ENCODE measurements around the gene DOCK8. TPM values are rescaled to one million over a fixed set of nuclear protein-coding genes. Genes with fewer than 3 reads are reported as not detected.

Gene DOCK8
- total and polyA plus RNA-seq, 2 of the 13 experiments (the other 11 are each of a cell fraction or from before 2014, with no cell fraction given) = 0.28 to 0.38 TPM

DNA sequence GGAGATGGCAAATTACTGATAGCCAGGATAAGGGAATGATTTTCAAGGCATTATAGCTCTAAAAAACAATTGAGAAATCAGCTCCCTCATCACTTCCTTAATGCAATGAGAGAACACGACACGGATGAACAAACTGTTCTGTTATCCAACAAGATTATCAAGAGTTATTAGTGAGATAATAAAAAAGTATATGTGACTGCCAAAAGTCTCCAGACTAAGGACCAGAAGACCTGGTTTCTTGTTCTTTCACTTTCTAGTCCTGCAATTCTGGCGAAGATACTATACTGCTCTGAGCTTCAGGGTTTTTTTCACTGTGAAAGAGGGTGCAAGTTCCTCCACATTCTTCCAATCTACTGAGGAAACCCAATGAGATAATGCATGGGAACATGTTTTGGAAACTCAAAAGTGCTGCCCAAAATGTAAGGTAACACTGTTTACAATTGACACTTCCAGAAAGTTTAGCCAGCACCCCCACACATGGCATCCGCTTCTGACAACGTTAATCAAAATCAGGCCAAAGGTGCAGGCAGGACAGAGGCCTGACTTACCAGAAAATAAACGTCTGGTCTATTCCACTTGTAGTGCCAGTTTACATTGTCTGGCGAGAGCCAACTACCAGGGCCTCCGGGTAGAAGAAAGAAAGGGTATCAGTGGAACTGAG lies 254.2 kb downstream of the DOCK8 start (continued):
- TF ChIP-seq, protein P1, sequence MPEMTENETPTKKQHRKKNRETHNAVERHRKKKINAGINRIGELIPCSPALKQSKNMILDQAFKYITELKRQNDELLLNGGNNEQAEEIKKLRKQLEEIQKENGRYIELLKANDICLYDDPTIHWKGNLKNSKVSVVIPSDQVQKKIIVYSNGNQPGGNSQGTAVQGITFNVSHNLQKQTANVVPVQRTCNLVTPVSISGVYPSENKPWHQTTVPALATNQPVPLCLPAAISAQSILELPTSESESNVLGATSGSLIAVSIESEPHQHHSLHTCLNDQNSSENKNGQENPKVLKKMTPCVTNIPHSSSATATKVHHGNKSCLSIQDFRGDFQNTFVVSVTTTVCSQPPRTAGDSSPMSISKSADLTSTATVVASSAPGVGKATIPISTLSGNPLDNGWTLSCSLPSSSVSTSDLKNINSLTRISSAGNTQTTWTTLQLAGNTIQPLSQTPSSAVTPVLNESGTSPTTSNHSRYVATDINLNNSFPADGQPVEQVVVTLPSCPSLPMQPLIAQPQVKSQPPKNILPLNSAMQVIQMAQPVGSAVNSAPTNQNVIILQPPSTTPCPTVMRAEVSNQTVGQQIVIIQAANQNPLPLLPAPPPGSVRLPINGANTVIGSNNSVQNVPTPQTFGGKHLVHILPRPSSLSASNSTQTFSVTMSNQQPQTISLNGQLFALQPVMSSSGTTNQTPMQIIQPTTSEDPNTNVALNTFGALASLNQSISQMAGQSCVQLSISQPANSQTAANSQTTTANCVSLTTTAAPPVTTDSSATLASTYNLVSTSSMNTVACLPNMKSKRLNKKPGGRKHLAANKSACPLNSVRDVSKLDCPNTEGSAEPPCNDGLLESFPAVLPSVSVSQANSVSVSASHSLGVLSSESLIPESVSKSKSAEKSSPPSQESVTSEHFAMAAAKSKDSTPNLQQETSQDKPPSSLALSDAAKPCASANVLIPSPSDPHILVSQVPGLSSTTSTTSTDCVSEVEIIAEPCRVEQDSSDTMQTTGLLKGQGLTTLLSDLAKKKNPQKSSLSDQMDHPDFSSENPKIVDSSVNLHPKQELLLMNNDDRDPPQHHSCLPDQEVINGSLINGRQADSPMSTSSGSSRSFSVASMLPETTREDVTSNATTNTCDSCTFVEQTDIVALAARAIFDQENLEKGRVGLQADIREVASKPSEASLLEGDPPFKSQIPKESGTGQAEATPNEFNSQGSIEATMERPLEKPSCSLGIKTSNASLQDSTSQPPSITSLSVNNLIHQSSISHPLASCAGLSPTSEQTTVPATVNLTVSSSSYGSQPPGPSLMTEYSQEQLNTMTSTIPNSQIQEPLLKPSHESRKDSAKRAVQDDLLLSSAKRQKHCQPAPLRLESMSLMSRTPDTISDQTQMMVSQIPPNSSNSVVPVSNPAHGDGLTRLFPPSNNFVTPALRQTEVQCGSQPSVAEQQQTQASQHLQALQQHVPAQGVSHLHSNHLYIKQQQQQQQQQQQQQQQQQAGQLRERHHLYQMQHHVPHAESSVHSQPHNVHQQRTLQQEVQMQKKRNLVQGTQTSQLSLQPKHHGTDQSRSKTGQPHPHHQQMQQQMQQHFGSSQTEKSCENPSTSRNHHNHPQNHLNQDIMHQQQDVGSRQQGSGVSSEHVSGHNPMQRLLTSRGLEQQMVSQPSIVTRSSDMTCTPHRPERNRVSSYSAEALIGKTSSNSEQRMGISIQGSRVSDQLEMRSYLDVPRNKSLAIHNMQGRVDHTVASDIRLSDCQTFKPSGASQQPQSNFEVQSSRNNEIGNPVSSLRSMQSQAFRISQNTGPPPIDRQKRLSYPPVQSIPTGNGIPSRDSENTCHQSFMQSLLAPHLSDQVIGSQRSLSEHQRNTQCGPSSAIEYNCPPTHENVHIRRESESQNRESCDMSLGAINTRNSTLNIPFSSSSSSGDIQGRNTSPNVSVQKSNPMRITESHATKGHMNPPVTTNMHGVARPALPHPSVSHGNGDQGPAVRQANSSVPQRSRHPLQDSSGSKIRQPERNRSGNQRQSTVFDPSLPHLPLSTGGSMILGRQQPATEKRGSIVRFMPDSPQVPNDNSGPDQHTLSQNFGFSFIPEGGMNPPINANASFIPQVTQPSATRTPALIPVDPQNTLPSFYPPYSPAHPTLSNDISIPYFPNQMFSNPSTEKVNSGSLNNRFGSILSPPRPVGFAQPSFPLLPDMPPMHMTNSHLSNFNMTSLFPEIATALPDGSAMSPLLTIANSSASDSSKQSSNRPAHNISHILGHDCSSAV (CRISPR knock-in tag; IDR thresholded peaks at IDR 0.05; ENCODE audit: borderline replicate concordance) = no peak
- no peak for TF ChIP-seq HDAC6 (IDR thresholded peaks at IDR 0.05; ENCODE audit: low read depth, low read length)
- TF ChIP-seq PAWR (CRISPR knock-in tag; IDR thresholded peaks at IDR 0.05; ENCODE audit: borderline replicate concordance) = no peak
